Tibial artery (tissue), 4 donors: Measurements from ENCODE around the gene NALCN.
A peak's percentile ranks its signal among the peaks of the same experiment; 100 is the strongest.

Source experiments
- DNase-seq, 2 donors: peaks; one replicate each; pipeline ENCODE4 v3.0.0-alpha.2; 2019
- H3K27ac ChIP-seq, 2 donors: fragments of 200-600 bp; sonication (generic) in 1 of 2; 1 replicate in 1 of 2; 2 replicates in 1 of 2; pipeline ENCODE4 v1.5.1; 2018 to 2019; ENCODE audit warnings: mild to moderate bottlenecking in 1 of 2
- H3K27me3 ChIP-seq, 2 donors: fragments of 200-600 bp; sonication (generic) in 1 of 2; one replicate each; pipeline versions ENCODE4 v1.5.1 to v1.6.0; 2016 to 2019
- H3K36me3 ChIP-seq, 3 donors: fragments of 200-600 bp; sonication (generic) in 2 of 3; one replicate each; pipeline ENCODE4 v1.5.1; 2016 to 2019; ENCODE audit warnings: mild to moderate bottlenecking in 2 of 3
- H3K4me1 ChIP-seq, 4 donors: fragments of 200-600 bp; sonication (generic) in 2 of 4; 1 replicate in 3 of 4; 2 replicates in 1 of 4; pipeline ENCODE4 v1.5.1; 2016 to 2019
- H3K4me3 ChIP-seq, 2 donors: fragments of 200-600 bp; sonication (generic) in 1 of 2; 1 replicate in 1 of 2; 2 replicates in 1 of 2; pipeline ENCODE4 v1.5.1; 2018 to 2019; ENCODE audit warnings: mild to moderate bottlenecking in 2 of 2
- H3K9me3 ChIP-seq, 3 donors: fragments of 200-600 bp; sonication (generic) in 1 of 3; one replicate each; pipeline ENCODE4 v1.5.1; 2016 to 2019
- intact Hi-C: fragments of 100-400 bp; cut with DNase I; formaldehyde crosslinking; loops from one replicate; pipeline ENCODE4 v1.15.0; 2023; ENCODE audit warnings: low total_unique reads
- TF ChIP-seq, protein P1 (sequence below), 2 experiments: fragments of 200-600 bp in 1 of 2; fragments of 450-650 bp in 1 of 2; IDR thresholded peaks; one replicate each; pipeline ENCODE4 v1.5.1; 2017 to 2019; ENCODE audit warnings: antibody characterized with exemption in 2 of 2, mild to moderate bottlenecking in 1 of 2, moderate library complexity in 1 of 2

Gene NALCN

DNA sequence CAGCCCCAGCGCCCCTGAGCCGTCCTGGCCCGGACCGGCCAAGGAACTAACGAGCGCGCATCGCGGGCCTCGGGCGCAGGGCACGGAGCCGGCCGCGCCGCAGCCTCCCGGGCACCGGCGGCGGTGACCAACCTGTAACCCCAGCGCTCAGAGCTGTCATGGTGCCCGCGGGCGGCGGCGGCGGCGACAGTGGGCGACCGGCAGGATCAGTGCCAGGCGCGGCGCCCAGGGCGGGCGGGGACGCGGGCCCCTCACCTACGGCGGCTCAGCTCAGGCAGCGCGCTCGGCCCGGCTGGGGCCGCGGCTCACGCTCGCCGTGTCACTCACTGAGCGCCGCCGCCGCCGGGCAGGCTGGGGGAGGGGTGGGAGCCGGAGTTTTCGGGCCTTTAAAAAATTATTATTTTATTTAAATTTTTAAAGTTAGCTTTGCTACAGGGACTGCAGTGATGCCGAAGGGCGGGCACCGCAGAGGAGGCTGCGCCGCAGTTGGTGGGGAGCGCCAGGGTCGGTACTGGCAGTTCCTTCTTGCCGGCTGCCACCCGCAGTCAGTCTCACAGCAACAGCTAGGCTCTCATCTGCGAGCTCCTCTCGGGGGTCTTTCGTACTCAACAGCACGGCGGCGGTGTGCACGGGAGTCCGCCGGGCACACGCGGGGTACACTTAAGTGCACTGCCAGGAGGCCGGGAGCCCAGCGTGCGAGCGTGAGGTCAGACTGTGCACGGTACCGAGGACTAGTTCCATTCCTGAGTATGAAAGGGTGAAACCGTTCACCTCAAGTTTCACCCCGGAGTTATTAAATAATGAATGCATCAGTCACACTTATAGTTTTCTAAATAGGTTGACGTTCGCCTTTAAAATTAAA is at the start of gene NALCN:
NALCN (minus strand) TSS at position 328 of the 862 bp plus-strand sequence. CDS start 17,382 bp downstream, outside the sequence.
- Histone ChIP-seq H3K9me3 (no peaks in the 10 kb centered on the region), H3K4me1 (peaks cover 0 to 17% (median 5%) of the 10 kb centered on the region in 4 donors), H3K27ac (peak within 1 kb of the TSS; percentile 84 to 93), H3K4me3 (peak within 1 kb of the TSS; percentile 90 to 96), H3K27me3 (peaks cover 0 to 3% of the 10 kb centered on the region in 2 donors), H3K36me3 (no peaks in the 10 kb centered on the region)
- intact Hi-C loops, result no loop called here
- peak in 1 of 2 donors; percentile 70 for DNase-seq
- TF ChIP-seq, protein P1, sequence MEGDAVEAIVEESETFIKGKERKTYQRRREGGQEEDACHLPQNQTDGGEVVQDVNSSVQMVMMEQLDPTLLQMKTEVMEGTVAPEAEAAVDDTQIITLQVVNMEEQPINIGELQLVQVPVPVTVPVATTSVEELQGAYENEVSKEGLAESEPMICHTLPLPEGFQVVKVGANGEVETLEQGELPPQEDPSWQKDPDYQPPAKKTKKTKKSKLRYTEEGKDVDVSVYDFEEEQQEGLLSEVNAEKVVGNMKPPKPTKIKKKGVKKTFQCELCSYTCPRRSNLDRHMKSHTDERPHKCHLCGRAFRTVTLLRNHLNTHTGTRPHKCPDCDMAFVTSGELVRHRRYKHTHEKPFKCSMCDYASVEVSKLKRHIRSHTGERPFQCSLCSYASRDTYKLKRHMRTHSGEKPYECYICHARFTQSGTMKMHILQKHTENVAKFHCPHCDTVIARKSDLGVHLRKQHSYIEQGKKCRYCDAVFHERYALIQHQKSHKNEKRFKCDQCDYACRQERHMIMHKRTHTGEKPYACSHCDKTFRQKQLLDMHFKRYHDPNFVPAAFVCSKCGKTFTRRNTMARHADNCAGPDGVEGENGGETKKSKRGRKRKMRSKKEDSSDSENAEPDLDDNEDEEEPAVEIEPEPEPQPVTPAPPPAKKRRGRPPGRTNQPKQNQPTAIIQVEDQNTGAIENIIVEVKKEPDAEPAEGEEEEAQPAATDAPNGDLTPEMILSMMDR (IDR thresholded peaks at IDR 0.05), result no peak

DNA sequence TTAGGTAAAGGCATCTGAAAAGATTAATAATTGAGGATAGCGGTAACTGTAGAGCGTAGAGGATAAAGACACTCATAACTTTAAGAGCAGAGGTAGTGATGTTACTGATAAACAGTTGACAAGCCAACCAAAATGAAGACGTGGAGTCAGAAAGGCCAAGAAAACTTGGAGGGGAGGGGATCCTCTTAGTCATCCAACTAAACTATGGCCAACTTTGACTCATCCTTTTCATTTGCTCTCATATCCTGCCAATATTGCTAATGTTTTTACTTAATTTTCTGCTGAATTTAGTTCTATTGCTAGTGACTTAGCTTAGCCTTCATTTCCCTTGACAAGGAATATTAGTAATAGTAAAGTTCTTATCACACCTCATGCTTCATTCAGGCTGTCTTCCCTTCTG is 49.6 kb upstream of the NALCN start:
- Histone ChIP-seq H3K27me3 (no peaks in the 10 kb centered on the region), H3K9me3 (no peaks in the 10 kb centered on the region), H3K36me3 (no peaks in the 10 kb centered on the region), H3K4me1 (peaks cover 0 to 42% (median 0%) of the 10 kb centered on the region in 4 donors), H3K27ac (no peak overlapping the region), H3K4me3 (no peak overlapping the region)
- DNase-seq, result no peak
- TF ChIP-seq, protein P1 (IDR thresholded peaks at IDR 0.05), result no peak
- intact Hi-C loops, result no loop called here

DNA sequence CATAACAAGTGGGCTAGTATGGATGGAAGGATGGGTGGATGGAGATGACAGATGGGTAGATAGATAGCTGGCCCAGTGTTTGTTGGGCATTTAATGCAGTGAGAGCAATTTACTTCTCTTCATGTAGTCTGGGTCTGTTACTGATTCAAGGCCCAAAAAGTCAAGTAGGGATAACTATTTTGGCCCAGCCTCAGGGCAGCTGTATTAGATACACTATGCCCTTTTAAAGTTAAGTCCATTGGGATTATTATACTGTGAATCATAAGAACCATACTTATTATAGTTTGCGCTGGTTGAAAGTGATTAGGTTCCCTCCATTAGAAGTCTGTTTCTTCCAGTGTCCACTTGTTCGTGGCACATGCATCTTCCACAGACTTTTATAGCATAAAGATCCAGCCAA is 40.9 kb upstream of the NALCN start:
- H3K27me3 ChIP-seq, result no peaks in the 10 kb centered on the region
- H3K4me1 ChIP-seq, result peaks cover 0 to 55% (median 14%) of the 10 kb centered on the region in 4 donors
- no peaks in the 10 kb centered on the region for H3K36me3 ChIP-seq
- H3K4me3 ChIP-seq, result no peak overlapping the region
- intact Hi-C loops, result loop anchor here (10.0 kb wide), 1 partner anchor 152 kb away; no protein-coding TSS in a partner anchor
- TF ChIP-seq, protein P1 (IDR thresholded peaks at IDR 0.05), result no peak
- no peak for DNase-seq
- peak overlapping the region; percentile 84 to 85 for H3K27ac ChIP-seq
- H3K9me3 ChIP-seq, result no peaks in the 10 kb centered on the region

DNA sequence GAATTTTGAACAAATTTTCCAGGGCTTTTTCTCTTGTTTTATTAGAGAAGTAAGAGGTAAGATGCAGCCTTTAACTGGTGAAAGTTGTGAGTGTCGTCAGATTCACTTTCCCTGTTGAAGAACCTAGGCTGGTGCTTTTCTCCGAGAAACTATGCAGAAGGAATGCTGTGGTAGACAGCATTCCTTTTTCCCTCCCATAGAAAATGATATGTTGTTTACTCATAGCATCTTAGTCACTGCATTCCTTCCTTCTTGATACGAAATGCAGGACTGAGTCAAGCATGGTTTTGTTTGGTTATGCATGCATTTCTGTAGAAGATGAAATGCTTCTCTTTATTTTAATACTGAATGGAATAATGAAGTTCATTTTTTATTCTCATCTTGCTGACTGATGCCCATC is 39.6 kb upstream of the NALCN start:
- H3K9me3 ChIP-seq, result no peaks in the 10 kb centered on the region
- intact Hi-C loops, result loop anchor here (10.0 kb wide), 1 partner anchor 151 kb away; no protein-coding TSS in a partner anchor
- TF ChIP-seq, protein P1 (IDR thresholded peaks at IDR 0.05), result no peak
- H3K4me1 ChIP-seq, result peaks cover 0 to 64% (median 15%) of the 10 kb centered on the region in 4 donors
- no peak for DNase-seq
- H3K27ac ChIP-seq, result peak overlapping the region; percentile 84 to 85
- H3K4me3 ChIP-seq, result peak overlapping the region; percentile 3 to 70
- H3K36me3 ChIP-seq, result no peaks in the 10 kb centered on the region
- no peaks in the 10 kb centered on the region for H3K27me3 ChIP-seq

DNA sequence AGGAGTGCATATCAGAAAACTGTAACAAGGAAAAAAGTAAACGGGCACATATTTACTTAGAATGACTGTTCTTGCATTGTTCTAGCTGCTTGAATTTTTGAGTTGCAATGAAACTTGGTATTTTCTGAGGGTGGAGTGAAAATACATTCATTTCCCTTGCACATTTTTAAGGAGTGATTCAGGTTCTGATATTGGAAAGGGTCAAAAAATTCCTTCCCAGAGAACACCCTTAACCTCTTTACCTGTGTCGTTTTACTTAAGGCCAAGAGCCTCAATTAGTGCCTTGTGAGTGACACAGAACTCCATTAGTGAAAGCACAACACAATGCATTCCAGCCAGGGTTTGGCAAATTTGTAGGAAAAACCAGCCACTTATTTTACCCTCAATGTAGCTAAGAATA is 38.5 kb upstream of the NALCN start:
- TF ChIP-seq, protein P1 (IDR thresholded peaks at IDR 0.05), result no peak
- Histone ChIP-seq H3K36me3 (no peaks in the 10 kb centered on the region), H3K9me3 (no peaks in the 10 kb centered on the region), H3K27me3 (no peaks in the 10 kb centered on the region), H3K27ac (peak overlapping the region; percentile 84 to 85), H3K4me3 (peak overlapping the region; percentile 67 to 70), H3K4me1 (peaks cover 0 to 75% (median 19%) of the 10 kb centered on the region in 4 donors)
- intact Hi-C loops, result loop anchor here (10.0 kb wide), 1 partner anchor 150 kb away; no protein-coding TSS in a partner anchor
- DNase-seq, result no peak
